Panc1 (cell line): ENCODE results near the gene ERBB3. TPM values are rescaled to one million over a fixed set of nuclear protein-coding genes. Genes with fewer than 3 reads are reported as not detected.
"Not testable (repeated sequence)": the region's sequence is repeated elsewhere in the genome, so short reads cannot be mapped to it uniquely, and the experiment has no call there.

Source experiments
- ATAC-seq: fragments of 200-7000 bp; cut with Tn5 transposase; 2 replicates; pipeline ENCODE4 v1.9.1; 2020; ENCODE audit warnings: mild to moderate bottlenecking, moderate library complexity
- BruUV-seq: library from RNA; stranded (reverse); fragments of 400-500 nt; replicated peaks from 2 replicates; lab custom pipeline; 2021; lab: Mats Ljungman, UMichigan
- CTCF ChIA-PET: fragments of 300-600 bp; sonication (Branson Sonifier 250); formaldehyde crosslinking; loops from one replicate; lab custom pipeline; 2022; ENCODE audit warnings: antibody characterized with exemption; lab: Charles Lee
- POLR2A ChIA-PET: fragments of 300-600 bp; sonication (Branson Sonifier 250); formaldehyde crosslinking; loops from one replicate; lab custom pipeline; 2022; ENCODE audit warnings: antibody characterized with exemption; lab: Charles Lee
- DNase-seq: peaks from one replicate; pipeline ENCODE4 v3.0.0-alpha.2; 2010; ENCODE audit warnings: low read depth, low spot score
- H3K27ac ChIP-seq: 2 replicates; pipeline ENCODE4 v1.5.1; 2011; ENCODE audit warnings: mild to moderate bottlenecking, low read length, inconsistent platforms
- H3K27me3 ChIP-seq: fragments of 200-500 bp; sonication (Bioruptor generic); 2 replicates; pipeline ENCODE4 v1.6.0; 2014; ENCODE audit warnings: low read length, inconsistent platforms; ENCODE audit not compliant: control insufficient read depth, insufficient read depth
- H3K36me3 ChIP-seq: fragments of 200-500 bp; sonication (Bioruptor generic); 2 replicates; pipeline ENCODE4 v1.5.1; 2014; ENCODE audit warnings: inconsistent platforms, mild to moderate bottlenecking, low read length, moderate library complexity; ENCODE audit not compliant: control insufficient read depth, insufficient read depth
- H3K4me1 ChIP-seq: 2 replicates; pipeline ENCODE4 v1.5.1; 2011; ENCODE audit warnings: inconsistent platforms, mild to moderate bottlenecking, low read length, moderate library complexity; ENCODE audit not compliant: control insufficient read depth, insufficient read depth
- H3K4me3 ChIP-seq, 2 experiments: 2 replicates each; pipeline ENCODE4 v1.5.1; 2011 to 2012; ENCODE audit warnings: low read depth in 2 of 2, low read length in 2 of 2, mild to moderate bottlenecking in 2 of 2, inconsistent platforms in 1 of 2, moderate library complexity in 1 of 2
- H3K9me3 ChIP-seq: fragments of 200-500 bp; sonication (Bioruptor generic); 2 replicates; pipeline ENCODE4 v1.5.1; 2014; ENCODE audit warnings: low read depth, mild to moderate bottlenecking, inconsistent platforms, low read length, moderate library complexity; ENCODE audit not compliant: control insufficient read depth, insufficient read depth
- CTCF ChIP-seq: fragments of 450-650 bp; IDR thresholded peaks from 2 replicates; pipeline ENCODE4 v1.5.1; 2017; ENCODE audit warnings: mild to moderate bottlenecking
- POLR2AphosphoS5 ChIP-seq: IDR thresholded peaks from 2 replicates; pipeline ENCODE4 v1.6.1; 2012; ENCODE audit warnings: mild to moderate bottlenecking, low read depth, low read length, moderate library complexity
- REST ChIP-seq, 2 experiments: IDR thresholded peaks; 2 replicates each; pipeline ENCODE4 v1.6.1; 2011 to 2012; ENCODE audit warnings: low read depth in 2 of 2, control low read depth in 1 of 2, low read length in 1 of 2, mild to moderate bottlenecking in 1 of 2, moderate library complexity in 1 of 2; ENCODE audit not compliant: insufficient read depth in 1 of 2
- SIN3A ChIP-seq: IDR thresholded peaks from 2 replicates; pipeline ENCODE4 v1.6.1; 2012; ENCODE audit warnings: low read depth, mild to moderate bottlenecking, low read length, moderate library complexity, borderline replicate concordance; ENCODE audit not compliant: insufficient read depth
- TCF7L2 ChIP-seq: IDR thresholded peaks from 2 replicates; pipeline ENCODE4 v1.6.1; 2011; ENCODE audit warnings: mild to moderate bottlenecking, low read depth, low read length, inconsistent platforms
- in situ Hi-C: cut with HindIII; loops from 2 replicates; pipeline ENCODE4 v1.10.0; 2016; ENCODE audit warnings: low sequenced_read_pairs, low pct_unique_long_range_greater_than_20kb
- intact Hi-C: fragments of 100-400 bp; cut with micrococcal nuclease; formaldehyde crosslinking; loops from one replicate; pipeline ENCODE4 v1.10.0; 2022; ENCODE audit not compliant: unreplicated experiment
- total RNA-seq: library from RNA; stranded (reverse); gene quantifications from one replicate; pipeline ENCODE4 v1.2.1, GENCODE V29; 2021; ENCODE audit not compliant: unreplicated experiment

The ERBB3 gene
- total RNA-seq, 1 experiment from 2014 or later = 0.90 TPM

- TF ChIP-seq POLR2AphosphoS5 = no peak
- TF ChIP-seq CTCF = no peak
- TF ChIP-seq REST (IDR thresholded peaks at IDR 0.05; ENCODE audit: insufficient read depth in 1 of 2, low read depth in 2 of 2, low read length in 1 of 2) = no peak
- TF ChIP-seq TCF7L2 = no peak
- TF ChIP-seq SIN3A = no peak
- Histone ChIP-seq H3K36me3 (no peaks in the 10 kb centered on the region), H3K4me3 (no peak overlapping the region), H3K9me3 (no peaks in the 10 kb centered on the region), H3K27ac (no peak overlapping the region), H3K4me1 (no peaks in the 10 kb centered on the region), H3K27me3 (no peaks in the 10 kb centered on the region)
- ChIA-PET POLR2A (interaction anchor here (0.6 to 0.7 kb wide), 2 partner anchors 24 to 300 kb away, joined by 3 to 4 read pairs; no protein-coding TSS in a partner anchor), CTCF (interaction anchor here (0.6 to 0.7 kb wide), 2 partner anchors 17 to 193 kb away, joined by 4 read pairs; no protein-coding TSS in a partner anchor)
- no TSS peak for BruUV-seq
- in situ Hi-C loops = no loop called here
- no peak for DNase-seq
- ATAC-seq = no peak
- intact Hi-C loops = no loop called here
These were observed 26.5 kb upstream of the ERBB3 start for GRCh38 chr12:56053407-56053893.

GRCh38 chr12:56059964-56060363, 20.0 kb upstream of the ERBB3 start:
- H3K27me3 ChIP-seq, POLR2A ChIA-PET, intact Hi-C loops, CTCF ChIA-PET, H3K36me3 ChIP-seq, ATAC-seq, in situ Hi-C loops, H3K27ac ChIP-seq, BruUV-seq, DNase-seq, H3K4me1 ChIP-seq, H3K4me3 ChIP-seq, H3K9me3 ChIP-seq: not testable (repeated sequence)

DNA sequence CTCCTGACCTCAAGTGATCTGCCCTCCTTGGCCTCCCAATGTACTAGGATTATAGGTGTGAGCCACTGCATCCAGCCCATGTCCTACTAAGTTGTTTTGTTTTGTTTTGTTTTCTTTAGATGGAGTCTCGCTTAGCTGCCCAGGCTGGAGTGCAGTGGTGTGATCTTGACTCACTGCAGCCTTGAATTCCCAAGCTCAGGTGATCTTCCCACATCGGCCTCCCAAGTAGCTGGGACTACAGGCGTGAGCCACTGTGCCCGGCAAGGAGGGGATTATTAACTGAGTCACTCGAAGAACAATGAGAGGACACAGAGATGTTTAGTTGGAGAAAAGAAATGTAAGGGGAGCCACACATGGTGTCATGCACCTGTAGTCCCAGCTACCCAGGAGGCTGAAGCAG, 18.0 kb upstream of the ERBB3 start:
- ChIA-PET CTCF (no interaction called here), POLR2A (no interaction called here)
- H3K4me3 ChIP-seq = no peak overlapping the region
- H3K27me3 ChIP-seq = no peaks in the 10 kb centered on the region
- no peaks in the 10 kb centered on the region for H3K4me1 ChIP-seq
- H3K9me3 ChIP-seq = no peaks in the 10 kb centered on the region
- no peaks in the 10 kb centered on the region for H3K36me3 ChIP-seq
- TF ChIP-seq REST (IDR thresholded peaks at IDR 0.05; ENCODE audit: insufficient read depth in 1 of 2, low read depth in 2 of 2, low read length in 1 of 2) (no peak), POLR2AphosphoS5 (no peak), SIN3A (no peak), TCF7L2 (no peak), CTCF (no peak)
- no TSS peak for BruUV-seq
- in situ Hi-C loops = no loop called here
- no peak overlapping the region for H3K27ac ChIP-seq
- ATAC-seq (peak; percentile 34; the same call in 1 of the 2 replicates), DNase-seq (no peak)
- intact Hi-C loops = no loop called here
